Coronary artery (tissue), 2 donors: ENCODE measurements around the gene TGFBR3.
"Not testable (repeated sequence)": the region's sequence is repeated elsewhere in the genome, so short reads cannot be mapped to it uniquely, and the experiment has no call there.

Experiments used
- DNase-seq: peaks from one replicate; pipeline ENCODE4 v3.0.0-alpha.2; 2017; ENCODE audit warnings: low spot score
- H3K27ac ChIP-seq, 2 donors: fragments of 200-600 bp; sonication (generic); one replicate each; pipeline ENCODE4 v1.5.1; 2016 to 2019
- H3K4me3 ChIP-seq: fragments of 200-600 bp; sonication (generic); 2 replicates; pipeline ENCODE4 v1.5.1; 2016; ENCODE audit warnings: mild to moderate bottlenecking, moderate library complexity
- CTCF ChIP-seq: fragments of 200-600 bp; sonication (generic); IDR thresholded peaks from one replicate; pipeline ENCODE4 v1.5.1; 2019; ENCODE audit warnings: antibody characterized with exemption

The TGFBR3 gene

GRCh38 chr1:91863498-91863897 lies 22.5 kb downstream of the TGFBR3 start:
- no peak for DNase-seq
- no peak for TF ChIP-seq CTCF
- Histone ChIP-seq H3K27ac (no peak overlapping the region), H3K4me3 (no peak overlapping the region)

- TF ChIP-seq CTCF: no peak
- Histone ChIP-seq H3K4me3 (no peak overlapping the region), H3K27ac (no peak overlapping the region)
- DNase-seq: no peak
Measured at GRCh38 chr1:91862120-91862519, 23.8 kb downstream of the TGFBR3 start.

- no peak for TF ChIP-seq CTCF
- DNase-seq: peak; percentile 43
- no peak overlapping the region for H3K27ac ChIP-seq
- no peak overlapping the region for H3K4me3 ChIP-seq
Measured at GRCh38 chr1:91857557-91858239, 28.3 kb downstream of the TGFBR3 start.

GRCh38 chr1:91856996-91857395 lies 29.0 kb downstream of the TGFBR3 start:
- Histone ChIP-seq H3K27ac (no peak overlapping the region), H3K4me3 (no peak overlapping the region)
- DNase-seq: no peak
- no peak for TF ChIP-seq CTCF

- no peak for DNase-seq
- no peak for TF ChIP-seq CTCF
- Histone ChIP-seq H3K27ac (no peak overlapping the region), H3K4me3 (no peak overlapping the region)
Measured at GRCh38 chr1:91854852-91855534, 31.0 kb downstream of the TGFBR3 start.

GRCh38 chr1:91853397-91853796 lies 32.6 kb downstream of the TGFBR3 start:
- DNase-seq: no peak
- Histone ChIP-seq H3K4me3 (no peak overlapping the region), H3K27ac (no peak overlapping the region)
- TF ChIP-seq CTCF: no peak

- DNase-seq, H3K4me3 ChIP-seq: not testable (repeated sequence)
- peak overlapping the region; percentile 64 to 72 for H3K27ac ChIP-seq
Measured at GRCh38 chr1:91852011-91852410, 33.9 kb downstream of the TGFBR3 start.
